NCI-H446 (cell line): ENCODE results near the gene ZCCHC2.

Experiments used
- DNase-seq, 2 experiments: peaks; one replicate each; lab custom pipeline; 2025; lab: John Stamatoyannopoulos, UW

ZCCHC2 gene

GRCh38 chr18:62510789-62511188 is 12.0 kb upstream of the ZCCHC2 start:
- DNase-seq = no peak

GRCh38 chr18:62512532-62512931 is 10.3 kb upstream of the ZCCHC2 start:
- no peak for DNase-seq

- no peak for DNase-seq
Measured at GRCh38 chr18:62512996-62513395, 9.8 kb upstream of the ZCCHC2 start.

- no peak for DNase-seq
Measured at GRCh38 chr18:62514570-62514969, 8.3 kb upstream of the ZCCHC2 start.

- no peak for DNase-seq
Measured at GRCh38 chr18:62516242-62516641, 6.6 kb upstream of the ZCCHC2 start.

GRCh38 chr18:62518460-62519375 is 4.1 kb upstream of the ZCCHC2 start:
- DNase-seq = no peak

- no peak for DNase-seq
Measured at GRCh38 chr18:62519684-62520083, 3.1 kb upstream of the ZCCHC2 start.

GRCh38 chr18:62521082-62521481 is 1.7 kb upstream of the ZCCHC2 start:
- no peak for DNase-seq

GRCh38 chr18:62521593-62521992 is 1.2 kb upstream of the ZCCHC2 start:
- no peak for DNase-seq

GRCh38 chr18:62522178-62522503 is 684 bp upstream of the ZCCHC2 start:
- peak in 1 of 2 experiments; percentile 7 for DNase-seq

GRCh38 chr18:62523255-62523588 is 397 bp downstream of the ZCCHC2 start:
- DNase-seq = no peak

- peak in 1 of 2 experiments; percentile 33 for DNase-seq
Measured at GRCh38 chr18:62523631-62524439, 1.0 kb downstream of the ZCCHC2 start.

- peak; percentile 22 to 50 for DNase-seq
Measured at GRCh38 chr18:62524440-62525200, 1.8 kb downstream of the ZCCHC2 start.

- DNase-seq = no peak
Measured at GRCh38 chr18:62525608-62526007, 2.8 kb downstream of the ZCCHC2 start.

- peak; percentile 34 to 85 for DNase-seq
Measured at GRCh38 chr18:62526098-62527025, 3.5 kb downstream of the ZCCHC2 start.

GRCh38 chr18:62529597-62529996 is 6.8 kb downstream of the ZCCHC2 start:
- DNase-seq = no peak

GRCh38 chr18:62531078-62531477 is 8.3 kb downstream of the ZCCHC2 start:
- no peak for DNase-seq

- no peak for DNase-seq
Measured at GRCh38 chr18:62531931-62532330, 9.1 kb downstream of the ZCCHC2 start.

GRCh38 chr18:62536005-62536404 is 13.2 kb downstream of the ZCCHC2 start:
- DNase-seq = no peak

- no peak for DNase-seq
Measured at GRCh38 chr18:62537042-62537894, 14.4 kb downstream of the ZCCHC2 start.
